SU-DHL-6 (cell line): ENCODE data around the gene ZNF205.

Experiments used
- H2AFZ ChIP-seq: fragments of 200-600 bp; sonication (generic); 2 replicates; pipeline ENCODE4 v1.6.1; 2014; ENCODE audit warnings: low read depth, mild to moderate bottlenecking, moderate library complexity, mixed read lengths, antibody characterized with exemption, low read length; ENCODE audit not compliant: severe bottlenecking
- H3F3A ChIP-seq: fragments of 200-600 bp; shearing (Covaris generic); 2 replicates; pipeline ENCODE4 v1.6.0; 2016; ENCODE audit warnings: antibody characterized with exemption, mild to moderate bottlenecking; ENCODE audit not compliant: insufficient read depth
- H3K27ac ChIP-seq: fragments of 200-600 bp; sonication (generic); 2 replicates; pipeline ENCODE4 v1.5.1; 2016; ENCODE audit warnings: low read depth, mild to moderate bottlenecking, low read length, moderate library complexity, mixed read lengths
- H3K27me3 ChIP-seq: fragments of 200-600 bp; sonication (generic), shearing (Covaris generic); 2 replicates; pipeline ENCODE4 v1.6.0; 2014; ENCODE audit warnings: mild to moderate bottlenecking, low read length
- H3K36me3 ChIP-seq: fragments of 200-600 bp; sonication (generic); 2 replicates; pipeline ENCODE4 v1.6.1; 2014; ENCODE audit warnings: mild to moderate bottlenecking, low read length, mixed read lengths
- H3K4me2 ChIP-seq: fragments of 300-600, 200-600 bp; shearing (Covaris generic), sonication (generic); 2 replicates; pipeline ENCODE4 v1.6.0; 2014; ENCODE audit warnings: low read length, low read depth, mild to moderate bottlenecking; ENCODE audit not compliant: poor library complexity, severe bottlenecking
- H3K4me3 ChIP-seq: fragments of 200-600 bp; sonication (generic); 2 replicates; pipeline ENCODE4 v1.5.1; 2014; ENCODE audit warnings: antibody characterized with exemption, low read length, mild to moderate bottlenecking, mixed read lengths; ENCODE audit not compliant: insufficient read depth, poor library complexity, severe bottlenecking
- H3K79me2 ChIP-seq: fragments of 200-600 bp; sonication (generic); 2 replicates; pipeline ENCODE4 v1.6.1; 2014; ENCODE audit warnings: mild to moderate bottlenecking, low read length, moderate library complexity; ENCODE audit not compliant: insufficient read depth
- H3K9ac ChIP-seq: fragments of 200-600 bp; sonication (generic); 2 replicates; pipeline ENCODE4 v1.7.0; 2014; ENCODE audit warnings: mild to moderate bottlenecking, low read length
- H3K9me2 ChIP-seq: fragments of 200-600 bp; sonication (generic); replicated peaks from 2 replicates; pipeline ENCODE4 v1.6.1; 2014; ENCODE audit warnings: low read length; ENCODE audit not compliant: insufficient read depth
- H3K9me3 ChIP-seq: fragments of 200-600 bp; sonication (generic); 2 replicates; pipeline ENCODE4 v1.6.1; 2014; ENCODE audit warnings: low read length, mixed read lengths; ENCODE audit not compliant: insufficient read depth
- H4K20me1 ChIP-seq: fragments of 200-600 bp; sonication (generic); 2 replicates; pipeline ENCODE4 v1.6.1; 2014; ENCODE audit warnings: low read depth, mild to moderate bottlenecking, antibody characterized with exemption, low read length, moderate library complexity, mixed read lengths
- EZH2phosphoT487 ChIP-seq: fragments of 200-600 bp; sonication (generic), shearing (Covaris generic); conservative IDR thresholded peaks from 2 replicates; pipeline ENCODE4 v1.6.1; 2018; ENCODE audit warnings: mild to moderate bottlenecking, antibody characterized with exemption, low read length, moderate library complexity, mixed read lengths
- TF ChIP-seq, protein P1 (sequence below): fragments of 200-600 bp; sonication (generic); IDR thresholded peaks from one replicate; pipeline ENCODE4 v1.5.1; 2017; ENCODE audit warnings: antibody characterized with exemption, mild to moderate bottlenecking, low read length, moderate library complexity; ENCODE audit not compliant: insufficient read depth, poor library complexity, severe bottlenecking

The ZNF205 gene

DNA sequence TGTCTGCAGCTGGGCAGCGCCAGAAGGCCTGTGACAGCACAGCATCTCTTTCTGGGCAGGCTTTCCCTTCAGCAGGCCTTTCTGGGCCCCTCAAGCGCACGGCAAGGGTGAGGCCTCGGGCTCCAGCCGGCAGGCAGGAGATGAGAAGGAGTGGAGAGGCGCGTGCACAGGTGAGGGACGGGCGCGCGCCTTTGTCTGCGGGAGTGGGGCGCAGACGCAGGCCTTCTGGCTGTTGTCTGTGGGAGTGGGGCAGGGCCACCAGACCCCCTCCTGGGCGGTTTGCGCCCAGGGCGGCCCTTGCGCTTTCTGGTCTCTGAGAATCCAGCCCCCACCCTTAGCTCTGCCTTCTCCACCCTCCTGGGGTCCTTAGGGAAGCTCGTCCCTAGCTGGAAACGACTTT is 6.5 kb downstream of the ZNF205 start:
- H3K27me3 ChIP-seq: no peaks in the 10 kb centered on the region
- H3K36me3 ChIP-seq: no peaks in the 10 kb centered on the region
- no peaks in the 10 kb centered on the region for H3K9me2 ChIP-seq
- H3F3A ChIP-seq: no peaks in the 10 kb centered on the region
- no peak overlapping the region for H3K9ac ChIP-seq
- no peak overlapping the region for H3K4me3 ChIP-seq
- no peaks in the 10 kb centered on the region for H3K79me2 ChIP-seq
- no peak overlapping the region for H2AFZ ChIP-seq
- H3K4me2 ChIP-seq: no peak overlapping the region
- H3K27ac ChIP-seq: no peak overlapping the region
- H3K9me3 ChIP-seq: no peaks in the 10 kb centered on the region
- TF ChIP-seq EZH2phosphoT487: no peak
- TF ChIP-seq, protein P1, sequence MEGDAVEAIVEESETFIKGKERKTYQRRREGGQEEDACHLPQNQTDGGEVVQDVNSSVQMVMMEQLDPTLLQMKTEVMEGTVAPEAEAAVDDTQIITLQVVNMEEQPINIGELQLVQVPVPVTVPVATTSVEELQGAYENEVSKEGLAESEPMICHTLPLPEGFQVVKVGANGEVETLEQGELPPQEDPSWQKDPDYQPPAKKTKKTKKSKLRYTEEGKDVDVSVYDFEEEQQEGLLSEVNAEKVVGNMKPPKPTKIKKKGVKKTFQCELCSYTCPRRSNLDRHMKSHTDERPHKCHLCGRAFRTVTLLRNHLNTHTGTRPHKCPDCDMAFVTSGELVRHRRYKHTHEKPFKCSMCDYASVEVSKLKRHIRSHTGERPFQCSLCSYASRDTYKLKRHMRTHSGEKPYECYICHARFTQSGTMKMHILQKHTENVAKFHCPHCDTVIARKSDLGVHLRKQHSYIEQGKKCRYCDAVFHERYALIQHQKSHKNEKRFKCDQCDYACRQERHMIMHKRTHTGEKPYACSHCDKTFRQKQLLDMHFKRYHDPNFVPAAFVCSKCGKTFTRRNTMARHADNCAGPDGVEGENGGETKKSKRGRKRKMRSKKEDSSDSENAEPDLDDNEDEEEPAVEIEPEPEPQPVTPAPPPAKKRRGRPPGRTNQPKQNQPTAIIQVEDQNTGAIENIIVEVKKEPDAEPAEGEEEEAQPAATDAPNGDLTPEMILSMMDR: no peak
- H4K20me1 ChIP-seq: no peaks in the 10 kb centered on the region

DNA sequence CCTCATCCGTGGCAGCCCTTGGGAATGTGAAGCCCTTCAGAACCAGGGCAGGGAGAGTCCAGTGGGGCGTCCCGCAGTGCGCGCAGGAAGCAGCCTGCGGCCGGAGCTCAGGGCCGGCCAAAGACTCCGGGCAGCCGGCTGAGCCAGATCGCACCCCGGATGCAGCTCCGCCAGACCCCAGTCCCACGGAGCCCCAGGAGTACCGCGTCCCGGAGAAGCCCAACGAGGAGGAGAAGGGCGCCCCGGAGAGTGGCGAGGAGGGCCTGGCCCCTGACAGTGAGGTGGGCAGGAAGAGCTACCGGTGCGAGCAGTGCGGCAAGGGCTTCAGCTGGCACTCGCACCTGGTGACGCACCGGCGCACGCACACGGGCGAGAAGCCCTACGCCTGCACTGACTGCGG is 6.9 kb downstream of the ZNF205 start:
- TF ChIP-seq, protein P1: no peak
- TF ChIP-seq EZH2phosphoT487: no peak
- Histone ChIP-seq H4K20me1 (no peaks in the 10 kb centered on the region), H3K79me2 (no peaks in the 10 kb centered on the region), H3K27ac (no peak overlapping the region), H3K4me2 (no peak overlapping the region), H3K36me3 (no peaks in the 10 kb centered on the region), H3K9me2 (no peaks in the 10 kb centered on the region), H2AFZ (no peak overlapping the region), H3K9ac (no peak overlapping the region), H3K4me3 (no peak overlapping the region), H3K27me3 (no peaks in the 10 kb centered on the region), H3F3A (no peaks in the 10 kb centered on the region), H3K9me3 (no peaks in the 10 kb centered on the region)

DNA sequence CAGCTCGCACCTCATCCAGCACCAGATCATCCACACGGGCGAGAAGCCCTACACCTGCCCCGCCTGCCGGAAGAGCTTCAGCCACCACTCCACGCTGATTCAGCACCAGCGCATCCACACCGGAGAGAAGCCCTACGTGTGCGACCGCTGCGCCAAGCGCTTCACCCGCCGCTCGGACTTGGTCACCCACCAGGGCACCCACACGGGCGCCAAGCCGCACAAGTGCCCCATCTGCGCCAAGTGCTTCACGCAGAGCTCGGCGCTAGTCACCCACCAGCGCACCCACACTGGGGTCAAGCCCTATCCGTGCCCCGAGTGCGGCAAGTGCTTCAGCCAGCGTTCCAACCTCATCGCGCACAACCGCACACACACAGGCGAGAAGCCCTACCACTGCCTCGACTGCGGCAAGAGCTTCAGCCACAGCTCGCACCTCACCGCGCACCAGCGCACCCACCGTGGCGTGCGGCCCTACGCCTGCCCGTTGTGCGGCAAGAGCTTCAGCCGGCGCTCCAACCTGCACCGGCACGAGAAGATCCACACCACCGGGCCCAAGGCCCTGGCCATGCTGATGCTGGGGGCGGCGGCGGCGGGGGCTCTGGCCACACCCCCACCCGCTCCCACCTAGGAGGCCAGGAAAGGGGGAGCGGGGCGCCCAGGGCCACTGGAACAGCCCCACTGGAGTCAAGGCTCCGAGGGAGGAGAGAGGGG is 7.5 kb downstream of the ZNF205 start:
- TF ChIP-seq, protein P1: no peak
- TF ChIP-seq EZH2phosphoT487: no peak
- no peaks in the 10 kb centered on the region for H3K9me3 ChIP-seq
- no peaks in the 10 kb centered on the region for H3K27me3 ChIP-seq
- no peaks in the 10 kb centered on the region for H3K79me2 ChIP-seq
- no peaks in the 10 kb centered on the region for H4K20me1 ChIP-seq
- H3K4me3 ChIP-seq: no peak overlapping the region
- H3K36me3 ChIP-seq: no peaks in the 10 kb centered on the region
- H2AFZ ChIP-seq: no peak overlapping the region
- H3K9ac ChIP-seq: no peak overlapping the region
- H3K9me2 ChIP-seq: no peaks in the 10 kb centered on the region
- H3F3A ChIP-seq: no peaks in the 10 kb centered on the region
- no peak overlapping the region for H3K4me2 ChIP-seq
- H3K27ac ChIP-seq: no peak overlapping the region
